ENCODE results near the gene EMC6. TPM values are rescaled to one million over a fixed set of nuclear protein-coding genes. Genes with fewer than 3 reads are reported as not detected.

EMC6 gene
- total RNA-seq, 1 donor from 2014 or later: 57.0 TPM

- Histone ChIP-seq H3K27me3 (ENCODE audit: low read depth) (no peaks in the 10 kb centered on the region), H3K4me3 (peak overlapping the region; percentile 89), H3K9me3 (replicated peaks) (no peaks in the 10 kb centered on the region), H3K36me3 (peaks cover 10% of the 10 kb centered on the region), H3K4me1 (peaks cover 62% of the 10 kb centered on the region), H3K27ac (replicated peaks) (peak overlapping the region; percentile 100)
- intact Hi-C loops (cut with micrococcal nuclease): no loop called here
- no peak for DNase-seq
- TF ChIP-seq CTCF (IDR thresholded peaks at IDR 0.05; ENCODE audit: borderline replicate concordance): no peak
These were observed 404 bp downstream of the EMC6 start for GRCh38 chr17:3669085-3669347.

GRCh38 chr17:3669548-3669947, 936 bp downstream of the EMC6 start:
- Histone ChIP-seq H3K4me3 (peak overlapping the region; percentile 89), H3K9me3 (replicated peaks) (no peaks in the 10 kb centered on the region), H3K27me3 (ENCODE audit: low read depth) (no peaks in the 10 kb centered on the region), H3K36me3 (peaks cover 5% of the 10 kb centered on the region), H3K27ac (replicated peaks) (no peak overlapping the region), H3K4me1 (peaks cover 57% of the 10 kb centered on the region)
- intact Hi-C loops (cut with micrococcal nuclease): no loop called here
- no peak for DNase-seq
- no peak for TF ChIP-seq CTCF (IDR thresholded peaks at IDR 0.05; ENCODE audit: borderline replicate concordance)

- no peak for TF ChIP-seq CTCF (IDR thresholded peaks at IDR 0.05; ENCODE audit: borderline replicate concordance)
- Histone ChIP-seq H3K4me3 (no peak overlapping the region), H3K4me1 (peaks cover 27% of the 10 kb centered on the region), H3K36me3 (no peaks in the 10 kb centered on the region), H3K27me3 (ENCODE audit: low read depth) (no peaks in the 10 kb centered on the region), H3K27ac (replicated peaks) (no peak overlapping the region), H3K9me3 (replicated peaks) (no peaks in the 10 kb centered on the region)
- no peak for DNase-seq
- intact Hi-C loops (cut with micrococcal nuclease): no loop called here
These were observed 4.0 kb downstream of the EMC6 start for GRCh38 chr17:3672571-3672970.

- no peak for TF ChIP-seq CTCF (IDR thresholded peaks at IDR 0.05; ENCODE audit: borderline replicate concordance)
- H3K36me3 ChIP-seq: no peaks in the 10 kb centered on the region
- no peak for DNase-seq
- H3K4me1 ChIP-seq: no peaks in the 10 kb centered on the region
- H3K9me3 ChIP-seq (replicated peaks): no peaks in the 10 kb centered on the region
- intact Hi-C loops (cut with micrococcal nuclease): no loop called here
- no peak overlapping the region for H3K4me3 ChIP-seq
- no peak overlapping the region for H3K27ac ChIP-seq (replicated peaks)
- no peaks in the 10 kb centered on the region for H3K27me3 ChIP-seq (ENCODE audit: low read depth)
These were observed 7.3 kb downstream of the EMC6 start for GRCh38 chr17:3675886-3676285.

GRCh38 chr17:3678095-3678820, 9.6 kb downstream of the EMC6 start:
- no peak overlapping the region for H3K4me3 ChIP-seq
- TF ChIP-seq CTCF (IDR thresholded peaks at IDR 0.05; ENCODE audit: borderline replicate concordance): no peak
- no peak for DNase-seq
- H3K36me3 ChIP-seq: no peaks in the 10 kb centered on the region
- H3K9me3 ChIP-seq (replicated peaks): no peaks in the 10 kb centered on the region
- intact Hi-C loops (cut with micrococcal nuclease): no loop called here
- no peaks in the 10 kb centered on the region for H3K27me3 ChIP-seq (ENCODE audit: low read depth)
- no peak overlapping the region for H3K27ac ChIP-seq (replicated peaks)
- no peaks in the 10 kb centered on the region for H3K4me1 ChIP-seq

Data from left ventricle myocardium inferior (tissue), 1 donor.